HG02870 (cell line): ENCODE measurements around the gene CLIP2.

Source experiments
- ATAC-seq: cut with Tn5 transposase; IDR thresholded peaks from one replicate; pipeline ENCODE4 v1.9.1; 2021; ENCODE audit warnings: mild to moderate bottlenecking, moderate library complexity; ENCODE audit not compliant: unreplicated experiment

The CLIP2 gene

DNA sequence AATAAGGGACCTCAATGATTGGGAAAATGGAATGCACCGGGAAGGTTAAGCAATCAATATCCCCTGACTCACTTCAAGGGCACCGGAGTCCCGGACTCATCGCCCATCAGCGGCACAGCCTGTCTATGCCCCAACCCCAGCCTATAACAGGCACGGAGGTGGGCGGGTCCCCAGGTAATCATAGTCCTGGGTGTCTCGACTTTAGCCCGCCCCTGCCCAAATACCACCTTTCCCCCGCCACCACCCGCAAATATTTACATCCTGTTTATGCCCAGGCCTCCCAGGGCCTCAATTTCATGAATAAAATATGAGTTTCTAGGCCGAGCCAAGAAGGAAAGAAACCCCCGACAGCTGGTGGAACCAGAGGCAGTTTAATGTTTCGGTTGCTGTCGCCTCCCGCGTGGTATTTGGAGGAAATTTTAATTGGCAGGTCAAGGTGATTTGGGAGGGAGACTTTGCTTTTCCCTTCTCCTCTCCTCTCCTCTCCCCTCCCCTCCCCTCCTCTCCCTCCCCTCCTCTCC lies 19.4 kb upstream of the CLIP2 start:
- no peak for ATAC-seq

DNA sequence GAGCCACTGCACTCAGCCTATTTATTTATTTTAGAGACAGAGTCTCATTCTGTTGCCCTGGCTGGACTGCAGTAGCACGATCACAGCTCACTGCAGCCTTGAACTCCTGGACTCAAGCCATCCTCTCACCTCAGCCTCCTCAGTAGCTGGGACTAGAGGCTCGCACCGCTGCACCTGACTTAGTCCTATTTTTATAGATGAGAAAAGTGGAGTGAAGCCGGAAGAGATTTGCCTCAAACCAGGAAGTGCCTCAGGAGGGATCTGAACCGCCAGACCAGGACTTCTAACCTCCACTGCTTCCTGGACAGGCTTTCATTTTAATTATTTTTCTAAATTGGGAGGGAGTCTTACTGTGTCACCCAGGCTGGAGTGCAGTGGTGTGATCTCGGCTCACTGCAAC lies 17.5 kb upstream of the CLIP2 start:
- no peak for ATAC-seq

DNA sequence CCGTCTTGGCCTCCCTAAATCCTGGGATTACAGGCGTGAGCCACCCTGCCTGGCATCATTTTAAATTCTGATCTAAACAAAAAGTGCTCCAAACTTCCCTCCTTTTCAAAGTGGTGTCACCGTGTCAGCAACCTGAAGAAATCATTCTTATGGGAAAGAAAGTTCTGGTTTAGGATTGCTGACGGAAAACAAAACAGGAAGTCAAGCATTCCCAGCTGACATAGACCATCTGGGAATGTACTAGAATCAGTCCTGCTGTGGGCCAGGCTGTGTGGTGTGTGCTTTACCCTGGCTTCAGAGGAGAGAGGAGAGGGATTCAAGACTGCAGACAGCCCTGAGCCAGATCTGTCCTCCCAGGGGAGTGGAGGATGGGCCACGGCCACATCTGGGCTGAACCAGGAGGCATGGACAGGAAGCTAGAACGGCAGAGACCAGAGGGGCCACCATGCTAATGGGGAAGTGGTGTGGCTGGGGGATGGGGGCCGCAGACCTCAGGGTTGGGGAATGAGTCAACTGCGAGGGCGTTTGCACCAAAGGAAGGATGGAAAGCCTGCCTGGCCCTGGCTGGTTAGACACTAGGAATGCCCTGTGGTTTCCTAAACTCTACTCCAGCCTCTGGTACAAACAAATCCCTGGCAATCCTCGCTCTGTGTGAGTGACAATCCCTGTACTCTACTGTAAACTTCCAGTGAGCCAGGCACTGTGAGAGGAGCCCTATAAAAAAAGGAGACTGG lies 16.7 kb upstream of the CLIP2 start:
- ATAC-seq = peak; percentile 79

DNA sequence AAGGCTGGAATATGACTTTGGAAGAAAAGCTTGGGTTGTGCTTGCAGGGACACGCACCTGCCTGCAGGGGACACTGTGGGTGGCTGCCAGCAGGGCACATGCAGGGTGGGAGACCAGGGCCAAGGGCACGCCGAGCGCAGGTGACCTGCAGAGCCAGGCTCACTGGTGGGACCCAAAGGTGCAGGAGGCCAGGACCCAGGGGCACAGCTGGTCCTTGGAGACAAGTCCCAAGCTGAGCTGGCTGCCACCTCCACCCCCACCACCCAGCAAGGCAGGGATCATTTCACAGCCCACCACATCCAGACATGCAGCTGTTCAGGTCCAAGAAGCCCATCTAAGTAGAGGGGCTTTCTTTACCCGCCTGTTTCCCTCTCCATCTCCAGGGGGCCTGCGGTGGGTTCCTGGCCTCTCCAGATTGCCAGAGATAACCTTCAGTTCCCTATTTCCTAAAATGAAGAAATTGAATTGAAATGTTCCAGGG lies 13.8 kb upstream of the CLIP2 start:
- no peak for ATAC-seq

DNA sequence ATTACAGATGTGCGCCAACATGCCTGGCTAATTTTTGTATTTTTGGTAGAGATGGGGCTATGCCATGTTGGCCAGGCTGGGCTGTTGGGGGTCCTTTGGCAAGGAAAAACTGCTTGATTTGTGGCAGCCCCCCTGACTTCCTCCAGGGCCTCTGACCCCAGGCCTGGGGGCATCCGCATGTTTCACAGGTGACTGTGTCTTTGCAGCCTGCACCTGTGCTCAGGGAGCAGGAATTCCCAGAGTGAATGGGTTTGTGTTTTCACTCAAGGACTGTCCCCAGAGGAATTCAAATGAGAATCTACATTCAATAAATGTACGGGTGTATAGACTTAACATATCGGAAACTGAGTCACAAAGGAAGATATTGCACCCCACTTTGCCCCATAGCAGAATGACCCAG lies 11.6 kb upstream of the CLIP2 start:
- no peak for ATAC-seq

DNA sequence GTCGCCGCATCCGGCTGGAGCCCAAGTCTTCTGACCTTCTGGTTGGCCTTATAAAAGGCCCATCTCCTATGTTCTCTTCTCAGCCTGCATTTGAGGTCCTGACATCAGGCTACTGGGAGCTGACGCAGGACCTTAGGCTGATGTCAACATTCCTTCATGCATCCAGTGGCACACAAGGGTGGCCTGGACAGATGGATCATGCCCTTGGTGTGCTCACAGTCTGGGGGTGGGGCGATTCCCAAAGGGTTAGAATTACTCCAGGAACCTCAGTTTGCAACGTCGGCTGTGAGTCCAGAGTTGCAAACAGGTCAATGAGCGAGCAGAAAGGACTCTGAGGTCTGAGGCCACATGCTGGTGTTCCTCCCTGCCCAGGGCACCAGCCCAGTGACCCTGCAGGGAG lies 8.2 kb upstream of the CLIP2 start:
- ATAC-seq = no peak

DNA sequence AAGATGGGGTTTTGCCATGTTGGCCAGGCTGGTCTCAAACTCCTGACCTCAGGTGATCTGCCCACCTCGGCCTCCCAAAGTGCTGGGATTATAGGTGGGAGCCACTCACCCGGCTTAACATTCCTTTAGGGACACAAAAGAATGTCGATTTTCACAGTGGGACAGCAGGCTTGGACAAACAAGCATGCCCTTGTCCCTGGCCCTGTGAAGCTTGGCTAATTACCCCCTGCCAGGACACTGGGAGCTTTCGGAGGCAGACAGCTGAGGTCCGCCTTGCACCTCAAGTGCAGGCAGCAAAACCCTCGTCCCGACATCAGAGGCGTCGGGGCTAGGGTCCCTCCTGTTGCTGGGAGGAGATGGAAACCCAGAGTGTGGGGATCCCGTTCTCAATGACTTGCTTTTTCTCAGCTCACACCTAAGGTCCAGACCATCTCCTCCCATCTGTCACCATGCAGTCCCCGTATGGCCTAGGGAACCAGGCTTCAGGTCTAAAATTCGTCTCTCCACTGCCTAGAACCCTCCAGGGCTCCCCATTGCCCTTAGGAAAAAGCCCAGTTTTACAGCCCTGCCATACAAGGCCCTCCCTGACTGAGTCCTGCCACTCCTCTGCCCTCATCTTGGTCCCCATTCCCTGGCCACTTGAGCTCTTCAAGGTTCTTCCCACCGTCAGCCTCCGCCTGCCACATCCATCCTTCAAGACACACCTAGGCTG lies 6.3 kb upstream of the CLIP2 start:
- no peak for ATAC-seq

DNA sequence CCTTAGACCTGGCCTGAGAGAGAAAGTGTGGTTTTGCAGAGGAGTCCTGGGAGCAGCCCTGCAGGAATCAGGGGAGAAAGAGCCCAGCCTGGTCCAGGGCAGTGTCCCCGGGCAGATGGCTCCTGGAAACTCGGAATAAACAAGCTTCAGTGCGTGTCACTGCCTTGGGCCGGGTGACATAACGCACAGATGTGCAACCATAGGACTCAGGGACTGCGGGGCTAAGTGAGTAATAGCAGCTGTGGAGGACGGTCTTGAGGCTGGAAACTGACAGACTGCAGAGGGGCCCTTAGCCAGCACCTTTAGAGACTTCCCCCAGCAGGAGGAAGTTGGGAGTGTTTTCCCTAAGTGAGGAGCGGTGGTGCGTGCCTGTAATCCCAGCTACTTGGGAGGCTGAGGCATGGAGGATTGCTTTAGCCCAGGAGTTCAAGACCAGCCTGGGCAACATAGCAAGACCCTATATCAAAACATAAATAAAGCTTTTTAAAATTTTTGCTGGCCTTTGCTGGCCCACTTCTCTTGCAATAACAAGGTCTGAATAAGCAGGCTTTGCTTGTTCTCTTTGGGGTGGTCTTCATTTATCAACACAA lies 5.3 kb upstream of the CLIP2 start:
- no peak for ATAC-seq

DNA sequence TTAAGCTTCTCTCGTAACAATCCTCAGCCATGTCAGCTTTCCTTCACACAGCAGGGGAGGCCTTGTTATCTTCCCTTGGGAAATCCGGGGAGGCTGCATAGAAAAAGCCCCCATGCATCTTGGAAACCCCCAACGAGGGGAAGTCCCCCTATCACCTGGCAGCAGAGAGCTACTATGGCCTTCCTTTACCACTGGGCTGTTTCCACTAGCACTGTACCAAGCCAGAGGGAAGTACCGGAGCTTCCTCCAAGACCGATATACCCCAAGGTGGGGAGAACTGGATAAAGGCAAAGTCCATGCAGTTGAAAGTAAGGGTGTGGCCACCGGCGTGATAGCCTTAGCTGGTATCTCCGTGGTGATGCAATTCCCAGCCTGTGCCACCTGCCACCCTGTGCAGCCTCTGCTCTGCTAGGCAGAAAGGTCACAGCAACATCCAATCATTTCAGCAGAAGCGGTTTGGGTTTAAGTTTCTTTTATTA lies 4.4 kb upstream of the CLIP2 start:
- ATAC-seq = no peak

DNA sequence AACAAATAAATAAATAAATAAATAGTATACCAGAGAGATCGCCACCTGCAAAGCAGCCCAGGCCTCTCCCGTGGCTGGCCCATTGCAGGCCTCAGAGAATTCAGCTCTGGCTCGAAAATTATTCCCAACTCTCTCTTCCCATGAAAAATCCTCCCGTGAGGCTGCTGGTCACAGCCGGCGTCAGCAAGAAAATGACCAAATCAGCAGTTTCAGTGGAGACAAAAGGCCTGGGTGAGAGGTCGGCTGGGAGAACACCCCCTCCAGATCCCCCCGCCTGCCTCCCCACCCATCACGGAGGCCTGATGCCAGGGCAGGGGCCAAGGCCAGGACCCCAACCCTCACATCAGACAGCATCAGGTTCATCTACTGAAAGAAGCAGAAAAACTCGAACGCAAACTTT lies 3.1 kb upstream of the CLIP2 start:
- ATAC-seq = no peak

DNA sequence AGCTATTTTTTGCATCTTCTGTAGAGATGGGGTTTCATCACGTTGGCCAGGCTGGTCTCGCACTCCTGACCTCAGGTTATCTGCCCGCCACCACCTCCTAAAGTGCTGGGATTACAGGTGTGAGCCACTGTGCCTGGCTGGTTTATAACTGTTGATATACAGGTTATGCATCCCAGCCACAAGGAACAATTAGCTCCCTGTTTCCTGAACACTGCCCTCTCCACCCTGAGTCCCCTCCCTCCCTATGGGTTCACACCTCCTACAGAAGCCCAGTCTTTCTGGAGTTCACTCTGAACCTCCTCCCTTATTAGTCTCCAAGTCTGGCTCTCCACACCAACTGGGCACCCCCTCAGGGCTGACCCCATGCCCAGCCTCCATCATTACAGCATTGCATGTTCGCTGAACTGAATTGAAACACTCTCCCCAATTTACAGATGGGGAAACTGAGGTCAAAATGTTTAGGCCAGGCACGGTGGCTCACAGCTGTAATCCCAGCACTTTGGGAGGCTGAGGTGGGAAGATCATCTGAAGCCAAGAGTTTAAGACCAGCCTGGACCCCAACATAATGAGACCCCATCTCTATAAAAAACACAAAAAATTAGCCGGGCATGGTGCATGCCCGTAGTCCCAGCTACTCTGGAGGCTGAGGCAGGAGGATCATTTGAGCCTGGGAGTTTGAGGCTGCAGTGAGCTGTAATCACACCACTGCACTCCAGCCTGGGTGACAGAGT lies 1.7 kb upstream of the CLIP2 start:
- ATAC-seq = no peak

DNA sequence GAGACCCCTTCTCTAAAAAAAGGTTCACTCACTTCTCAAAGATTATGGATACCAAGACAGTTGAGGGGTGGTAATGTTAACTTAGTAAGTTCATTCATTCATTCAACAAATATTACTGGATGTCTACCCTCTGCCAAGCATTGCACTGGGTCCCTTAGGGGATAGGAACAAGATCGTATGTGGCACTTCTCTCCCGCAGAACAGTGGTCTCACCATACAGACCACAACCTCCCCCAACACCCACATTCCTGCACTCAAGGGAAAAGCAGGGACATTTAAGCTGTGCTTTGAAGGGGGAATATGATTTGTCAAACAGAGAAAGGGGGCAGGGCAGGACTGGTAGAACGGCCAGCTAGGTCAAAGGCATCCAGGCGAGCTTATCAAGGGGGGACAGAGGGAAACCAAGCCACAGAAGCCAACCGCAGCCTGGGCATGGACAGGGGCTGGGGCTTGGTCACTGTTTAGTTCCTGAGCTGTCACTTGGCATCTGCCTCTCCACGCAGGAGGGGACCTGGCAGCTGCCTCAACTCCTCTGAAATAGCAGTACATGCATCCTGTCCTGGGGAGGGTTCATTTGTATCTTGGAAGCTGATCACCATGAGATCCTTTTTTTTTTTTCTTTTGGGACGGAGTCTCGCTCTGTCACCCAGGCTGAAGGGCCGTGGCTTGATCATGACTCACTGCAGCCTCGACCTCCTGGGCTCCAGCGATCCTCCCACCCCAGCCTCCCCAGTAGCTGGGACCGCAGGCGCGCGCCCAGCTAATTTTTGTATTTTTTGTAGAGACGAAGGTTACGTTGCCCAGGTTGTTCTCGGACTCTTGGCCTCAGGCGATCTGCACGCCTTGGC lies 949 bp upstream of the CLIP2 start:
- ATAC-seq = no peak

DNA sequence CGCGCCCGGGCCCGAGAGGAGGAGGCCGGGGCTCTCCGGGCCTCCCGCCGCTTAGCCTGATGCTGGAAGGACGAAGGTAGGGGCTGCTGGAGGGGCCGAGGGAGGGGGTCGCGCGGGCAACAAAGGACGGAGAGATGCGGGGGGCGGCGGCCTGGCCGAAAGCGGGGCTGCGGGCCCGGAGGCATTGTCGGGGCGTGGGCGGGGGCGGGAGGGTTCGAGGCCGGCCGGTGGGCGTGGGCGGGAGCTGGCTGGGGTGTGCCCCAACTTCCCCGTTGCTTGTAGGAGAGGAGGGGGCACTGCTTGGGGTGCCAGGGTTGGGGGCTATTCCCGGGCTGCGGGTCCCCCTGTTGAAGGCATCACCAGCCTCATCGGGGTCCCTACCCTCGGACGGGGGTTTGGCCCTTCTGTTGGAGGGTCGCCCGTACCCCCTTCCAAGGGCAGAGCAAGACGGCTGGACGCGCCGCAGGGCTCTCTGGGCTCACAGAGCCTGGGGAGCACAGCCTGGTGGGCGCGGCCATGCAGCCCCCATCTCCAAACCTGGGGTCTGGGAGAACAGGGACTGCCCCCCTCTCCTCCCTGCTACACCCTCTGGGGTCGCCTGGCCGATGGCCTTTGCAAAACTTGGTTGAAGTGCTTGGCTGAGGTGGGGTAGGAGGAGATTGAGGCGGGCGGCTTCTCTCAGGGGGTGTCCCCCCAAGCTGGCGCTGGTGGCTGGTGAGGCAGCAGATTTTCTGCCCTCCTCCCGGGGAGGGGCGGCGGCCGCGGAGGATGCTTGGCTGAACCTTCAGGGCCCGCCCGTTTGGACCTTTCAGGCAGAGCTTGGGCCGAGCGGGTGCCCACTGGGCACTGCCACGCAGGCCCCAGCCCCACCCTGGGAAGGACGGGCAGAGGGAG lies 699 bp downstream of the CLIP2 start:
- no peak for ATAC-seq

DNA sequence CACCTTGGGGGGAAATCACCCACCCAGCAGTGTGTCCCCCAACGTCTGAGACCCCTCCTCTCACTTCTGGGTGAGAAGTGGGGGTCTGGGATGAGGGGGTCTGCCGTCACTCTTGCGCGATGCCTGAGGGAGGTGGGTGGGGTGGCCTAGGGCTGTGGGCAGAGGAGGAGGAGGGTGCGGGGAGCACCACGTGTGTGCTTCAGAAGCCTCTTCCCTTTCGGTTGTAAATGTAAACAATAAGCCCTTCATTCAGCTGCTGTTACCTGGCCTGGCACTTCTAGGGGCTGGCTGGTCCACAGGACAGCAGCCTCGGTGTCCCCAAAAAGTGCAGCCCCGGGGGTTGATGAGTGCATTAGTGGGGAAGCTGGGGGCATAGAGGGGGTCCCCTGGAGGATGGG lies 1.3 kb downstream of the CLIP2 start:
- no peak for ATAC-seq

DNA sequence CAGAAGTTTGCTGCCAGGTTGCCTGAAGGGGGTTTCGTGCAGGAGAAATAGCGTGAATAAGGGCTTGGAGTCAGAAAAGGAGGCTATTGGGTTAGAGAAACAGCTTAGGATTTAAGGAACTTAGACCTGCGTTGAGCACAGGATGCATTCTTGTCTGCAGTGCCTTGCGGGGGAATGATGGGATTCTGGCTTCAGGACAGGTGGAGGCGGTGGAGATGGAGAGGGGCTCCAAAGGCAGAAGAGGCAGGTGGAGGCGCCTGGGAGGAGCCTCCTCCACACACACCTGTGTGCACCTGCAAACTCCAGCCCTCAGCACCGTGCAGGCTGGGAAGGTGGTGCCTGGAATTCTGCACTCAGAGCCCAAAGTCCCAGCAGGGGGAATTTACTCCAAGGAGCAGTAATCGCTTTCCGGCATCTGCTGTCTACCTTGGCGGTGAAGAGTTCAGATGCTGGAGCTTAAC lies 1.8 kb downstream of the CLIP2 start:
- ATAC-seq = no peak

DNA sequence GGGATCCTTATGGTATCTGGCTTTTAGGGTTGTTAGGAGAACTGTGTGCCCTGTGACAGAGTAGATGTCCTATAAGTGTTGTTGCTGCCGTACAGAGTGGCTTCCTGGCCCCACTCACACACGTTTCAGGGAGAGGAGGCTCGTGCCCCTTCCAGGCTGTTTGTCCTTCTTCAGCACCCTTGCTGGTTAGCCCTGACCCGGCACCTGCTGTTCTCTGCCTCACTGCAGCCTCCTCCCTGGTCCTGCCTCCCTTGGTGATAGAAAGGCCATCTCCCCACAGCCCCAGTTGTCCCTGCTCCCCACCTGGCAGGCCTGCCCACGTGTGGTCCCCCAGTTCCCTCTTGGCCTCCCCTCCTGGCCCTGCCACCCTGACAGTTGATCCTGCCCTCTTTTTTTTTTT lies 2.3 kb downstream of the CLIP2 start:
- no peak for ATAC-seq

DNA sequence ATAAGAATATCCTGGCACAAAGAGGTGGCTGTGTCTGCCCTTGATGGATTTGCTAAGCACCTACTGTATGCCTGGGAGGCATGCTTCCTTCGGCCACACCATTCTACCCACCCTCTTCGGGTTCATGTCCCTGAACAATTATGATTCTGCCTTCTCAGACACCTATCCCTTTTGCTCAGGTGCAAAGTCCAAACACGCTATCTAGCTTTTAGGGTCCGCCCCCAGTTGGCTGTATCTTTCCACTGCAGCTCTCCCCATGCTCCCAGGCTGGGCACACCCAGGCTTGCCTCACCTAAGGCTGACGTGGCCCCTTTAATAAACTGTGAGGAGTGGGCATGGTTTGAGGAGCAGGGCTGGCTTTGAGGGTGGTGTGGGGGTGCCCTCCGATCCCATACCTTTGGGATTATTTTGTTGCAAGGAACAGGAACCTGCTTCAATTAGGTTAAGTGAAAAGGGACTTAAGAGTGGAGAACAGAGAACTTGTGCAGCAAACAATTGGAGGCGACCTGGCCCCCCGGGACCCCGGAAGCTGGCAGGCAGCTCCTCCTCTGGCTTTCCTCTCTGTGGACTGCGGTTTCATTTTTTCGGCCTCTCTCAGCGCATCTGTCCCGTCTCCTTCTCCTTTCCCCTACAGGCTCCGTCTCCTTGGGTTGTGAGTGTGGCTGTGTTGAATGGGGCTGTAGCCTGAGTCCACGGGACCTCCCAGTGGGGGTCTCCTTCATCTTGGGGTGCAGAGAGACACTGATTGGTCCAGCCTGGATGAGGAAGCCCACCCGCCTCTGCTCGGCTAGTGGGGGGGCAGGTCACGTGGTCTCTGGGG lies 3.8 kb downstream of the CLIP2 start:
- ATAC-seq = no peak

DNA sequence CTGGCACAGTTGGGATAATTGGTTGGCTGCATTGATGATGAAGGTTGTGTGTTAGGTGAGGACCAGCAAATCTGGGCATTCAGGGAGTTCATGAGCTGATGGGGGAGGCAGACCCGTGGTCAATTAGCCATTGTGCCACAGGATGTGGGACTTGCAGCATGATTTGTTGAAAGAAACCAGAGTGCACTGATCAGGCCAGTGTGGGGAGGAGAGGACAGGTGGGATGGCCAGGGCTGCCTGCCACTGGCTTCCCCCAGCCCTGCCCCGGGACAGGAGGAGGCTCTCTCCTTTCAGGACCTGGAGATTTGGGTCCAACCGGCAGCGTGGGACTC lies 4.3 kb downstream of the CLIP2 start:
- ATAC-seq = no peak
